SK-N-SH (cell line): ENCODE results near the gene SYNJ2. TPM values are rescaled to one million over a fixed set of nuclear protein-coding genes. Genes with fewer than 3 reads are reported as not detected.

Experiments used
- CTCF ChIA-PET: fragments of 300-600, 350-600 bp; formaldehyde crosslinking; extraction: SDS; loops from one replicate; lab custom pipeline; 2021; lab: Yijun Ruan, JAX
- POLR2A ChIA-PET: fragments of 350-600 bp; sonication (Branson Sonifier 250); formaldehyde crosslinking; extraction: SDS; loops from one replicate; lab custom pipeline; 2020; ENCODE audit warnings: antibody characterized with exemption, inconsistent platforms; lab: Yijun Ruan, JAX
- DNase-seq: peaks from one replicate; pipeline ENCODE4 v3.0.0; 2012
- H2AFZ ChIP-seq: fragments of 200-600 bp; sonication (generic); 2 replicates; pipeline ENCODE4 v1.8.1; 2016; ENCODE audit warnings: antibody characterized with exemption, mild to moderate bottlenecking, low read depth
- H3F3A ChIP-seq: fragments of 200-600 bp; sonication (generic); replicated peaks from 2 replicates; pipeline ENCODE3; 2016; ENCODE audit warnings: antibody characterized with exemption, mild to moderate bottlenecking; ENCODE audit not compliant: insufficient read depth
- H3K27ac ChIP-seq, 2 experiments: fragments of 200-500 bp in 1 of 2; fragments of 200-600 bp in 1 of 2; sonication (Bioruptor generic) in 1 of 2; sonication (generic), shearing (Covaris generic) in 1 of 2; 2 replicates each; pipeline versions ENCODE4 v1.5.1 to v1.6.1; 2014 to 2016; ENCODE audit warnings: low read depth in 2 of 2, inconsistent platforms in 1 of 2, low read length in 1 of 2, mild to moderate bottlenecking in 1 of 2, mixed read lengths in 1 of 2
- H3K27me3 ChIP-seq: fragments of 200-600 bp; sonication (generic), shearing (Covaris generic); 2 replicates; pipeline ENCODE4 v1.6.1; 2016; ENCODE audit warnings: mixed run types; ENCODE audit not compliant: insufficient read depth
- H3K36me3 ChIP-seq, 2 experiments: fragments of 200-500 bp in 1 of 2; fragments of 200-600 bp in 1 of 2; sonication (Bioruptor generic) in 1 of 2; sonication (generic) in 1 of 2; replicated peaks in 1 of 2; 2 replicates each; pipeline versions ENCODE3 to v1.5.1; 2014 to 2016; ENCODE audit warnings: low read length in 1 of 2, mild to moderate bottlenecking in 1 of 2; ENCODE audit not compliant: insufficient read depth in 2 of 2, control insufficient read depth in 1 of 2
- H3K4me1 ChIP-seq, 2 experiments: fragments of 200-500 bp in 1 of 2; fragments of 200-600 bp in 1 of 2; sonication (Bioruptor generic) in 1 of 2; sonication (generic), shearing (Covaris generic) in 1 of 2; 2 replicates each; pipeline versions ENCODE4 v1.5.1 to v1.6.1; 2014 to 2016; ENCODE audit warnings: low read depth in 1 of 2, low read length in 1 of 2, mixed run types in 1 of 2; ENCODE audit not compliant: insufficient read depth in 2 of 2, control insufficient read depth in 1 of 2
- H3K4me2 ChIP-seq: fragments of 200-600 bp; sonication (generic), shearing (Covaris generic); 2 replicates; pipeline ENCODE4 v1.6.1; 2017; ENCODE audit warnings: mixed run types
- H3K4me3 ChIP-seq, 2 experiments: fragments of 200-500 bp in 1 of 2; fragments of 200-600 bp in 1 of 2; sonication (Bioruptor generic) in 1 of 2; sonication (generic), shearing (Covaris generic) in 1 of 2; 2 replicates each; pipeline versions ENCODE4 v1.5.1 to v1.8.1; 2014 to 2016; ENCODE audit warnings: low read depth in 2 of 2, inconsistent platforms in 1 of 2, low read length in 1 of 2, mild to moderate bottlenecking in 1 of 2, mixed read lengths in 1 of 2, moderate library complexity in 1 of 2
- H3K79me2 ChIP-seq: fragments of 200-600 bp; sonication (generic); 2 replicates; pipeline ENCODE4 v1.8.1; 2017; ENCODE audit warnings: mild to moderate bottlenecking; ENCODE audit not compliant: insufficient read depth
- H3K9ac ChIP-seq: fragments of 200-600 bp; sonication (generic); 2 replicates; pipeline ENCODE4 v1.6.1; 2017; ENCODE audit warnings: mixed run types
- H3K9me2 ChIP-seq: fragments of 200-600 bp; sonication (generic); 2 replicates; pipeline ENCODE4 v1.6.1; 2017; ENCODE audit warnings: mixed run types
- H3K9me3 ChIP-seq: fragments of 200-600 bp; sonication (generic); 2 replicates; pipeline ENCODE4 v1.6.1; 2017; ENCODE audit warnings: mixed run types, mild to moderate bottlenecking, moderate library complexity
- H4K20me1 ChIP-seq: fragments of 200-600 bp; sonication (generic); 2 replicates; pipeline ENCODE4 v1.6.1; 2017; ENCODE audit warnings: mild to moderate bottlenecking, mixed run types; ENCODE audit not compliant: insufficient read depth
- EP300 ChIP-seq, 2 experiments: IDR thresholded peaks; 2 replicates each; pipeline versions ENCODE4 v1.4.0 to v1.6.1; 2012; ENCODE audit warnings: borderline replicate concordance in 1 of 2, low read depth in 1 of 2, low read length in 1 of 2
- FOXM1 ChIP-seq: IDR thresholded peaks from 2 replicates; pipeline ENCODE4 v1.4.0; 2012; ENCODE audit warnings: low read depth, mild to moderate bottlenecking
- NFIC ChIP-seq: IDR thresholded peaks from 2 replicates; pipeline ENCODE4 v1.4.0; 2012; ENCODE audit warnings: borderline replicate concordance
- POLR2AphosphoS5 ChIP-seq: IDR thresholded peaks from 2 replicates; pipeline ENCODE4 v1.6.1; 2012; ENCODE audit warnings: low read depth, low read length
- RAD21 ChIP-seq: IDR thresholded peaks from 2 replicates; pipeline ENCODE4 v1.6.1; 2012; ENCODE audit warnings: mild to moderate bottlenecking, low read length
- RFX5 ChIP-seq: IDR thresholded peaks from 2 replicates; pipeline ENCODE4 v1.6.1; 2012; ENCODE audit warnings: mild to moderate bottlenecking, improper control_type of control experiment, low read length
- RXRA ChIP-seq: IDR thresholded peaks from 2 replicates; pipeline ENCODE4 v1.4.0; 2012; ENCODE audit warnings: low read depth, mild to moderate bottlenecking, borderline replicate concordance
- SIN3A ChIP-seq: IDR thresholded peaks from 2 replicates; pipeline ENCODE4 v1.6.1; 2012; ENCODE audit warnings: low read depth, mild to moderate bottlenecking, low read length, moderate library complexity, borderline replicate concordance
- TEAD4 ChIP-seq: IDR thresholded peaks from 2 replicates; pipeline ENCODE4 v1.4.0; 2012; ENCODE audit warnings: mild to moderate bottlenecking, borderline replicate concordance; ENCODE audit not compliant: insufficient read depth
- WGBS: methylation state at CpG from one replicate; pipeline ENCODE4 v1.1.6; 2017; ENCODE audit warnings: low lambda C conversion rate; 5-methylcytosine and 5-hydroxymethylcytosine counted together
- polyA plus RNA-seq, 3 experiments: library from polyadenylated mRNA; depleted of rRNA; stranded (reverse); fragments of >200 nt; gene quantifications; 2 replicates each; pipeline ENCODE4 v1.2.3, GENCODE V29; 2012
- TF ChIP-seq, protein P1 (sequence below): IDR thresholded peaks from 2 replicates; pipeline ENCODE4 v1.6.1; 2012; ENCODE audit warnings: mild to moderate bottlenecking, low read depth, low read length, moderate library complexity
- TF ChIP-seq, protein P2 (sequence below): fragments of 150-350 bp; IDR thresholded peaks from 2 replicates; pipeline ENCODE4 v1.6.1; 2016; ENCODE audit warnings: mild to moderate bottlenecking, low read depth, low read length
- TF ChIP-seq, protein P3 (sequence below): IDR thresholded peaks from 2 replicates; pipeline ENCODE4 v1.4.0; 2012; ENCODE audit warnings: low read depth
- TF ChIP-seq, protein P4 (sequence below): fragments of 200-600 bp; sonication (generic); IDR thresholded peaks from 2 replicates; pipeline ENCODE4 v1.6.1; 2017; ENCODE audit warnings: antibody characterized with exemption, mild to moderate bottlenecking, moderate library complexity

The SYNJ2 gene, protein sequence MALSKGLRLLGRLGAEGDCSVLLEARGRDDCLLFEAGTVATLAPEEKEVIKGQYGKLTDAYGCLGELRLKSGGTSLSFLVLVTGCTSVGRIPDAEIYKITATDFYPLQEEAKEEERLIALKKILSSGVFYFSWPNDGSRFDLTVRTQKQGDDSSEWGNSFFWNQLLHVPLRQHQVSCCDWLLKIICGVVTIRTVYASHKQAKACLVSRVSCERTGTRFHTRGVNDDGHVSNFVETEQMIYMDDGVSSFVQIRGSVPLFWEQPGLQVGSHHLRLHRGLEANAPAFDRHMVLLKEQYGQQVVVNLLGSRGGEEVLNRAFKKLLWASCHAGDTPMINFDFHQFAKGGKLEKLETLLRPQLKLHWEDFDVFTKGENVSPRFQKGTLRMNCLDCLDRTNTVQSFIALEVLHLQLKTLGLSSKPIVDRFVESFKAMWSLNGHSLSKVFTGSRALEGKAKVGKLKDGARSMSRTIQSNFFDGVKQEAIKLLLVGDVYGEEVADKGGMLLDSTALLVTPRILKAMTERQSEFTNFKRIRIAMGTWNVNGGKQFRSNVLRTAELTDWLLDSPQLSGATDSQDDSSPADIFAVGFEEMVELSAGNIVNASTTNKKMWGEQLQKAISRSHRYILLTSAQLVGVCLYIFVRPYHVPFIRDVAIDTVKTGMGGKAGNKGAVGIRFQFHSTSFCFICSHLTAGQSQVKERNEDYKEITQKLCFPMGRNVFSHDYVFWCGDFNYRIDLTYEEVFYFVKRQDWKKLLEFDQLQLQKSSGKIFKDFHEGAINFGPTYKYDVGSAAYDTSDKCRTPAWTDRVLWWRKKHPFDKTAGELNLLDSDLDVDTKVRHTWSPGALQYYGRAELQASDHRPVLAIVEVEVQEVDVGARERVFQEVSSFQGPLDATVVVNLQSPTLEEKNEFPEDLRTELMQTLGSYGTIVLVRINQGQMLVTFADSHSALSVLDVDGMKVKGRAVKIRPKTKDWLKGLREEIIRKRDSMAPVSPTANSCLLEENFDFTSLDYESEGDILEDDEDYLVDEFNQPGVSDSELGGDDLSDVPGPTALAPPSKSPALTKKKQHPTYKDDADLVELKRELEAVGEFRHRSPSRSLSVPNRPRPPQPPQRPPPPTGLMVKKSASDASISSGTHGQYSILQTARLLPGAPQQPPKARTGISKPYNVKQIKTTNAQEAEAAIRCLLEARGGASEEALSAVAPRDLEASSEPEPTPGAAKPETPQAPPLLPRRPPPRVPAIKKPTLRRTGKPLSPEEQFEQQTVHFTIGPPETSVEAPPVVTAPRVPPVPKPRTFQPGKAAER (N-terminal part only)
- polyA plus RNA-seq (2012; rRNA removed), result 35.3 and 40.0 TPM in 2 replicates
- polyA plus RNA-seq (2012; cell fraction: cytosol; rRNA removed), result 28.3 and 33.0 TPM in 2 replicates
- polyA plus RNA-seq (2012; cell fraction: nucleus; rRNA removed), result 56.9 and 66.8 TPM in 2 replicates

DNA sequence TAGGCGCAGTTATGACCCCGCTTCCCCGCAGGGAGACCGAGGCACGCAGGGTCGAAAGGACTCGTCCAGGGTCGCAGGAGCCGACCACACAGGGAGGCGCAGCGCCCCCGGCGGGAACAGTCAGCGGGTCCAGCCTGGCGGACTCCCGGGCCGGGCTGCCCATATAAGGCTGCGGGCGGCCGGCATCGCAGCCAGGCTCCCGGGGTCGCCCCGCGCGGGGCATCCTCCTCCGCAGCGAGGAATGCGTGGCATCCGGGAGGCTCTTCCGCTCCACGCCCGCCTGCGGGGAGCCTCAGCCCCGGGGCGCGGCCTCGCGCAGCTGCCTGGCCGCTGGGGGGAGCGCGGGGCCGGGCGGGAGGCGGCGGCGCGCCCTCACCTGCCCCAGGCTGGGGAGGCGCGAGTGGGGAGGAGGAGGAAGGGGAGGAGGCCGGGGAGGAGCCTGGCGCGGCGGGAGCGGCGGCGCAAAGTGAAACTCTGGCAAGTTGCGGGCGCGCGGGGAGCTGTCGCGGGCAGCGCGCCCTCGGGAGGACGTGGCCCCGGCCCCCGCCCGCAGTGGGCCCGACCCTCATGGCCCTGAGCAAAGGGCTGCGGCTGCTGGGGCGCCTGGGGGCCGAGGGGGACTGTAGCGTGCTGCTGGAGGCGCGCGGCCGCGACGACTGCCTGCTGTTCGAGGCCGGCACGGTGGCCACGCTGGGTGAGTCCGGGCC lies at the start of gene SYNJ2:
SYNJ2 (plus strand) TSS at position 469 of the 707 bp plus-strand sequence; CDS start at position 568, 99 bp downstream.
- H3K79me2 ChIP-seq, result peaks cover 47% of the 10 kb centered on the region
- peaks cover 28% of the 10 kb centered on the region for H3F3A ChIP-seq
- H3K36me3 ChIP-seq, result peaks cover 0 to 8% of the 10 kb centered on the region in 2 experiments
- CTCF ChIA-PET, result interaction anchor here (0.6 to 3.1 kb wide), 6 partner anchors 9 to 91 kb away, joined by 3 to 19 read pairs (median 4); no protein-coding TSS in a partner anchor
- no peaks in the 10 kb centered on the region for H3K9me2 ChIP-seq
- no peaks in the 10 kb centered on the region for H3K27me3 ChIP-seq
- no peaks in the 10 kb centered on the region for H4K20me1 ChIP-seq
- H3K4me2 ChIP-seq, result peak within 1 kb of the TSS; percentile 89
- DNase-seq, result peak; percentile 91
- POLR2A ChIA-PET, result no interaction called here
- H3K4me3 ChIP-seq, result peak within 1 kb of the TSS; percentile 64 to 87
- H3K4me1 ChIP-seq, result peaks cover 12 to 19% of the 10 kb centered on the region in 2 experiments; a peak in 3 of 4 replicates
- H3K9ac ChIP-seq, result peak within 1 kb of the TSS; percentile 88
- peak within 1 kb of the TSS in 1 of 2 experiments; percentile 39; a peak in 1 of 4 replicates for H3K27ac ChIP-seq
- 10% methylated on average over 8 of the region's 86 CpGs for WGBS
- H2AFZ ChIP-seq, result peak within 1 kb of the TSS; percentile 49
- H3K9me3 ChIP-seq, result no peaks in the 10 kb centered on the region
- no peak for TF ChIP-seq NFIC
- TF ChIP-seq POLR2AphosphoS5, result no peak
- TF ChIP-seq EP300 (IDR thresholded peaks at IDR 0.05; ENCODE audit: borderline replicate concordance in 1 of 2, low read depth in 1 of 2, low read length in 1 of 2), result 0 out of 4 replicates have a peak, but pooled peaks of 1 of the 2 experiments have one; percentile 35
- TF ChIP-seq FOXM1, result no peak
- TF ChIP-seq TEAD4, result peak; percentile 63
- TF ChIP-seq, protein P1, sequence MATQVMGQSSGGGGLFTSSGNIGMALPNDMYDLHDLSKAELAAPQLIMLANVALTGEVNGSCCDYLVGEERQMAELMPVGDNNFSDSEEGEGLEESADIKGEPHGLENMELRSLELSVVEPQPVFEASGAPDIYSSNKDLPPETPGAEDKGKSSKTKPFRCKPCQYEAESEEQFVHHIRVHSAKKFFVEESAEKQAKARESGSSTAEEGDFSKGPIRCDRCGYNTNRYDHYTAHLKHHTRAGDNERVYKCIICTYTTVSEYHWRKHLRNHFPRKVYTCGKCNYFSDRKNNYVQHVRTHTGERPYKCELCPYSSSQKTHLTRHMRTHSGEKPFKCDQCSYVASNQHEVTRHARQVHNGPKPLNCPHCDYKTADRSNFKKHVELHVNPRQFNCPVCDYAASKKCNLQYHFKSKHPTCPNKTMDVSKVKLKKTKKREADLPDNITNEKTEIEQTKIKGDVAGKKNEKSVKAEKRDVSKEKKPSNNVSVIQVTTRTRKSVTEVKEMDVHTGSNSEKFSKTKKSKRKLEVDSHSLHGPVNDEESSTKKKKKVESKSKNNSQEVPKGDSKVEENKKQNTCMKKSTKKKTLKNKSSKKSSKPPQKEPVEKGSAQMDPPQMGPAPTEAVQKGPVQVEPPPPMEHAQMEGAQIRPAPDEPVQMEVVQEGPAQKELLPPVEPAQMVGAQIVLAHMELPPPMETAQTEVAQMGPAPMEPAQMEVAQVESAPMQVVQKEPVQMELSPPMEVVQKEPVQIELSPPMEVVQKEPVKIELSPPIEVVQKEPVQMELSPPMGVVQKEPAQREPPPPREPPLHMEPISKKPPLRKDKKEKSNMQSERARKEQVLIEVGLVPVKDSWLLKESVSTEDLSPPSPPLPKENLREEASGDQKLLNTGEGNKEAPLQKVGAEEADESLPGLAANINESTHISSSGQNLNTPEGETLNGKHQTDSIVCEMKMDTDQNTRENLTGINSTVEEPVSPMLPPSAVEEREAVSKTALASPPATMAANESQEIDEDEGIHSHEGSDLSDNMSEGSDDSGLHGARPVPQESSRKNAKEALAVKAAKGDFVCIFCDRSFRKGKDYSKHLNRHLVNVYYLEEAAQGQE, result no peak
- TF ChIP-seq RFX5, result no peak
- TF ChIP-seq, protein P2, sequence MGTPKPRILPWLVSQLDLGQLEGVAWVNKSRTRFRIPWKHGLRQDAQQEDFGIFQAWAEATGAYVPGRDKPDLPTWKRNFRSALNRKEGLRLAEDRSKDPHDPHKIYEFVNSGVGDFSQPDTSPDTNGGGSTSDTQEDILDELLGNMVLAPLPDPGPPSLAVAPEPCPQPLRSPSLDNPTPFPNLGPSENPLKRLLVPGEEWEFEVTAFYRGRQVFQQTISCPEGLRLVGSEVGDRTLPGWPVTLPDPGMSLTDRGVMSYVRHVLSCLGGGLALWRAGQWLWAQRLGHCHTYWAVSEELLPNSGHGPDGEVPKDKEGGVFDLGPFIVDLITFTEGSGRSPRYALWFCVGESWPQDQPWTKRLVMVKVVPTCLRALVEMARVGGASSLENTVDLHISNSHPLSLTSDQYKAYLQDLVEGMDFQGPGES, result no peak
- no peak for TF ChIP-seq RAD21
- no peak for TF ChIP-seq SIN3A
- TF ChIP-seq, protein P3, sequence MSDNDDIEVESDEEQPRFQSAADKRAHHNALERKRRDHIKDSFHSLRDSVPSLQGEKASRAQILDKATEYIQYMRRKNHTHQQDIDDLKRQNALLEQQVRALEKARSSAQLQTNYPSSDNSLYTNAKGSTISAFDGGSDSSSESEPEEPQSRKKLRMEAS, result no peak
- TF ChIP-seq, protein P4, sequence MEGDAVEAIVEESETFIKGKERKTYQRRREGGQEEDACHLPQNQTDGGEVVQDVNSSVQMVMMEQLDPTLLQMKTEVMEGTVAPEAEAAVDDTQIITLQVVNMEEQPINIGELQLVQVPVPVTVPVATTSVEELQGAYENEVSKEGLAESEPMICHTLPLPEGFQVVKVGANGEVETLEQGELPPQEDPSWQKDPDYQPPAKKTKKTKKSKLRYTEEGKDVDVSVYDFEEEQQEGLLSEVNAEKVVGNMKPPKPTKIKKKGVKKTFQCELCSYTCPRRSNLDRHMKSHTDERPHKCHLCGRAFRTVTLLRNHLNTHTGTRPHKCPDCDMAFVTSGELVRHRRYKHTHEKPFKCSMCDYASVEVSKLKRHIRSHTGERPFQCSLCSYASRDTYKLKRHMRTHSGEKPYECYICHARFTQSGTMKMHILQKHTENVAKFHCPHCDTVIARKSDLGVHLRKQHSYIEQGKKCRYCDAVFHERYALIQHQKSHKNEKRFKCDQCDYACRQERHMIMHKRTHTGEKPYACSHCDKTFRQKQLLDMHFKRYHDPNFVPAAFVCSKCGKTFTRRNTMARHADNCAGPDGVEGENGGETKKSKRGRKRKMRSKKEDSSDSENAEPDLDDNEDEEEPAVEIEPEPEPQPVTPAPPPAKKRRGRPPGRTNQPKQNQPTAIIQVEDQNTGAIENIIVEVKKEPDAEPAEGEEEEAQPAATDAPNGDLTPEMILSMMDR, result peak; percentile 62
- no peak for TF ChIP-seq RXRA
